Left kidney (tissue), 8 donors: ENCODE results near the gene GAS2. TPM values are rescaled to one million over a fixed set of nuclear protein-coding genes. Genes with fewer than 3 reads are reported as not detected.
A peak's percentile ranks its signal among the peaks of the same experiment; 100 is the strongest.
"Not testable (repeated sequence)": the region's sequence is repeated elsewhere in the genome, so short reads cannot be mapped to it uniquely, and the experiment has no call there.

Source experiments
- DNase-seq: peaks from one replicate; pipeline ENCODE4 v3.0.0-alpha.2; 2013
- long read RNA-seq, 8 donors: transcript quantifications; one replicate each; lab custom pipeline, GENCODE V29; 2026
- polyA plus RNA-seq: library from polyadenylated mRNA; unstranded; fragments of 120-200 nt; gene quantifications from one replicate; pipeline ENCODE4 v1.2.1, GENCODE V29; 2013; ENCODE audit not compliant: insufficient read length

Gene GAS2
- polyA plus RNA-seq = 13.8 TPM
- long read RNA-seq, donor 1, transcript GAS2-211 (1 exons, 895 nt) = major isoform, 15 of 16 reads
- long read RNA-seq, donor 1, partial matches to known transcripts = 0 of 16 reads
- long read RNA-seq, donor 1, other reads (novel, unspliced or antisense) = 0 of 16 reads
- long read RNA-seq, donor 2, transcript GAS2-211 (1 exons, 895 nt) = major isoform, 15 of 18 reads
- long read RNA-seq, donor 2, partial matches to known transcripts = 0 of 18 reads
- long read RNA-seq, donor 2, other reads (novel, unspliced or antisense) = 0 of 18 reads
- long read RNA-seq, donor 3, transcript GAS2-211 (1 exons, 895 nt) = major isoform, 5 of 6 reads
- long read RNA-seq, donor 3, partial matches to known transcripts = 0 of 6 reads
- long read RNA-seq, donor 3, other reads (novel, unspliced or antisense) = 0 of 6 reads
- long read RNA-seq, donor 4, partial matches to known transcripts = 0 of 1 reads
- long read RNA-seq, donor 4, other reads (novel, unspliced or antisense) = 0 of 1 reads
- long read RNA-seq, donor 5, partial matches to known transcripts = 131 of 137 reads
- long read RNA-seq, donor 5, other reads (novel, unspliced or antisense) = 0 of 137 reads
- long read RNA-seq, donor 6, partial matches to known transcripts = 0 of 6 reads
- long read RNA-seq, donor 6, other reads (novel, unspliced or antisense) = 0 of 6 reads
- long read RNA-seq, donor 7, transcript GAS2-211 (1 exons, 895 nt) = major isoform, 16 of 156 reads
- long read RNA-seq, donor 7, partial matches to known transcripts = 49 of 156 reads
- long read RNA-seq, donor 7, other reads (novel, unspliced or antisense) = 90 of 156 reads
- long read RNA-seq, donor 8, partial matches to known transcripts = 0 of 3 reads
- long read RNA-seq, donor 8, other reads (novel, unspliced or antisense) = 0 of 3 reads

DNA sequence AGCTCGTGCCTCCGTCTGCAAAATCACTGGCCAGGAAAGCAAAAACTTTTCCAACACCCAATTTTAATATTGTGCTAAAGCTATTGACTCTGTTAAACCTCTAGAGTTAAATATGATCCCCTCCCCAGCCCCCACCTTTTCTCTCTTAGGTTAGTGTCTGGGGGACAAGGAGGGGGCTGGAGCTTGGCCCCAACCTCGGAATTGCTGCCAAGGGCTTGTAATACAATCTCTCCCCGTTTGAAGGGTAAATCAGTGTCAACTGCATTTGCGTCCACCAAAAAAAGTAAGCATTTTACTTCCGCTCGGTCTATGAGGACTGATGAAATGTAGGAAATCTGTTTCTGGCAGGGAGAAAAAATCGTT, at the start of gene GAS2:
GAS2 (plus strand) TSS at position 287 of the 363 bp plus-strand sequence. CDS start 8,259 bp downstream, outside the sequence.
- peak; percentile 41 for DNase-seq

DNA sequence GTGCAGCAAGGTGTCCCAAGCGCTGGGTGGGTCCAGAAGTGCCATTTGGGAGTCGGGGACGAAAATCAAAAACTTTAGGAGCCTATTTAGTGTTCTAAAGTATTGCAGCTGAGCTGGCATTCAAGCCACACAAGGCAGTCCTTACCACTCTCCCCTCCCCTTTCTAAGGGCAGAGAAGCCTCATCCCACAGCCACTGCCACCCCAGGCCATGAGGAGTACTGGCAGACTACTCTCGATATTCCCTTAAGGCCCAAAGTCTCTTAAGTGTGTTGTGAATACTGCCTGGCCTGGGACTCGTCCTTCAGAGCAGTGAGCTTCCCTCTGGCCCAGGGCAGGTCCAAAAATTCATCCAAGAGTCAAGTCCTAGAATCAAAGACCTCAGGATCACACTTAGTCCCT, 48.5 kb upstream of the GAS2 start:
- no peak for DNase-seq

DNA sequence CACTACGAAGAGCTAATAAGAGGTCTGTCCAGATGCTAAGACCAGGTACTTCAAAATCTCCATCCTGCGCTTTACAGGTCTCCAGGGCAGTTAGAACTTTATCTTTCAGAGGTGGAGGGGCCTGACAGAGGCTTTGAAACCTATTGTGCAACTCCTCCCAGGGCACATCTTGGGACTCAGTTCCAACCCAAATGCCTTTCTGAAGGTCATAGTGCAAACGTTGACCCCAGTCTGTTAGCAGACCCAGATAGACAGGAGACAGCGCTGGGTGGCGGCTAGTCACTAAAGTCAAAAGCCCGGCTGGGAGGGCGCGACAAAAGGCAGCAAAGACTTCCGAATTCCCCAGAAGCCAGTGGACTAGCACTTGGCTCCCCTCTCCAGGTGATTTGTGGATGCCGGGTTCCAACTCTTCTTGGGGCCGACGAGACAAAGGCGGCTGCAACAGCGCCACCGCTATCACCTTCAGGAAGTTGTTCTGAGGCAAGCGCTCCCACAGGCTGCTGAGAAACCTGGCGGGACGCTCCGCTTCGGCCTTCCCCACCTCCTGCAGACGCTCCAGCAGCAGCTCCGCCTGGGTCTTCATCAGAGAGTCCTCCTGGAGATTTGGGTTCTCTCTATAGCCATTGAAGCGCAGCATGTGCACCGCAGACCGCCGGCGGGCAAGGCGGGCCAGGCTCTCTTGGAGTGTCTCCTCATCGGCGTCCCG, 41.5 kb upstream of the GAS2 start:
- DNase-seq = peak; percentile 77

DNA sequence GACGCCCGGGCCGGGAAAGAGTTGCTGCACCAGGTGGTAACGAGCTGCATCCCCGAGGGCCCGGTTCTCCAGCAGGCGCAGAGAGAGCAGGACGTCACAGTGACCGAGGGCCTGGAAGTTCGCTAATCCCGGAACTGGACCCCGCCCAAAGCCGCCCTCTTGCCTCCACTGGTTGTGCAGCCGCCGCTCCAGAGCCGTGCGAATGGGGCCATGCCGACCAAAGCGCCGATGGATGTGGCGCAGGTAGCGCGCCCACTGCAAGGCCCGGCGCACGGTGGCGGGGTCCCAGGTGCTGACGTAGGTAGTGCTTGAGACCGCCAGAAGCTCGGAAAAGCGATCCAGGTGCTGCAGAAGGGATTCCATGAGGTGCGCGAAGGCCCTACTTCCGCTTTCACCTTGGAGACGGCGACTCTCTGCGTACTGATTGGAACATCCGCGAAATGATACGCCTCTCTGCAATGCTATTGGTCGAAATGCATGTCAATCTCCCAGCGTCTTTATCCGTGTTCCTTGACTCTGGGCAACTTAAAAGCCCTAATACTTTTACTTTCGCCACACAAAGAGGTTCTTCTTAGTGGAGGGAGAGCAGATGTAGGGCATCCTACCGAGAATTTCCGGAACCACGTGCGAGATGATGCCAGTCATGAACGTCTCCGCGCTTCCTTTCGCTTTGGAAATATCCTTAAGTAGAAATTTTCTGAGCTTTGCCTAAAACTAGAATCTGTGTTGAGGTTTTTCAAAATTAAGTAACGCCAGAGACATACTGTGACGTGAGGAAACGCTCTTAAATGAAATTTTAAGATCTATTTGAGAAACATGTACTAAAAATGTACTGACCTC, 40.7 kb upstream of the GAS2 start, which contains the start of gene FANCF:
FANCF (minus strand) TSS at position 376 of the 840 bp plus-strand sequence; CDS start at position 363, 13 bp downstream.
- peak; percentile 100 for DNase-seq

DNA sequence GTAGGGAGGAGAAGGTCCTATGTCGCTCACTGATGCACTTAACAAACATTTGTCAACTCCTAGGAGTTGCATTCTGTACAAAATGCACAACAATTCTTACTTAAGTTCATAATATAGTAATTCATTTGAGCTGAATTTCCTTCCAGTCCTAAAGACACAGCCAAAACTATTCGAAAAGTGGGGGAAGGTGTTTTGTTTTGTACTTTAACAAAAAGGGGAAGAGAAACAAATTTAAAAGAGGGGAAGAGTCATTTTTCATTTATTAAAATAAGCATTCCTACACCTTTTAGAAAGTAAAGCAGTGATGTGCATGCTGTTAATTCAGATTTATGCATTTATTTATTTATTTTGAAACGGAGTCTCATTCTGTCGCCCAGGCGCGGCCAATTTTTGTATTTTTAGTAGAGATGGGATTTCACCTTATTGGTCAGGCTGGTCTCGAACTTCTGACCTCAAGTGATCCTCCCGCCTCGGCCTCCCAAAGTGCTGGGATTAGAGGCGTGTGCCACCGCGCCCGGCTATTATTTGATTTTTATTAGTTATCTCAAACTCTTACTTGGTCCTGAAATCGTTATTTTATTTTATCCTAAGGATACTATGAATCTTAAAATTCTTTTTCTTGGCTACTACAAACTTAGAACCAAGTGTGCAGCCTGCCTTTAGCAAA, 39.7 kb upstream of the GAS2 start:
- no peak for DNase-seq

DNA sequence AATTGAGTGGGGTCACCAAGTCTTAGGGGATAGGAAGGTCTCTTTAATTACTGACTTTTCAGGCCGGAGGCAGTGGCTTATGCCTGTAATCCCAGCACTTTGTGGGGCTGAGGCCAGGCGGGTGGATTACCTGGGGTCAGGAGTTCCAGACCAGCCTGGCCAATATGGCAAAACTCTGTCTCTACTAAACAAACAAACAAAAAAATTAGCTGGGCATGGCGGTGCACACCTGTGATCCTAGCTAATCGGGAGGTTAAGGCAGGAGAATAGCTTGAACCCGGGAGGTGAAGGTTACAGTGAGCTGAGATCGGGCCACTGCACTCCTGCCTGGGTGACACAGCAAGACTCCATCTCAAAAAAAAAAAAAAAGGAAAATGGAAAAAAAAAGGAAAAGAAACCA, 39.0 kb upstream of the GAS2 start:
- DNase-seq = no peak

DNA sequence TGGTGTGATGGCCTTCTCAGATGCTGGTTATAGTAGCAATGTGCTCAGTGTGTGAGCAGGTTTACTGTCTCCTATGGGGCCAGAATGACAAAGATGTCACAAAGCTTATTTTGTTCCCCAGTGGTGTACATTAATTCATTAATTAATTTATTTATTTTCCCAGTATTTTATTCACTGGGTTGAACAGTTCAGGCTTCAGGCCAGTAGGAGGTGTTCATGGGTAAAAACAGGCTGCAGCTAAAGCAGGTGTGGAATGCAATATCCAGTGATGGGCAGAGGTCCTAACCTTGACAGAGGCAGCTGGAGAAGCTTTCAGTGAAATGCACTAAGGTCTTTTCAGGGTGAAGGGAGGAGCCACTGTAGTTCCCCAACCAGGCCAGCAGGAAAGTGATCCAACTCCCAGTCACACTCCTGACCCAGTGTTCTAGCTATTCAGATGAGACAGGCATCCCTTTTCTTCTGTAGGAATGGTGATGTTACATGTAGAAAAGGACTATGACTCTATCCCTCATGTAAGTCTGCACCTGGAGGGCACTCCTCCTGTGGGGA, 33.0 kb upstream of the GAS2 start:
- DNase-seq = no peak

DNA sequence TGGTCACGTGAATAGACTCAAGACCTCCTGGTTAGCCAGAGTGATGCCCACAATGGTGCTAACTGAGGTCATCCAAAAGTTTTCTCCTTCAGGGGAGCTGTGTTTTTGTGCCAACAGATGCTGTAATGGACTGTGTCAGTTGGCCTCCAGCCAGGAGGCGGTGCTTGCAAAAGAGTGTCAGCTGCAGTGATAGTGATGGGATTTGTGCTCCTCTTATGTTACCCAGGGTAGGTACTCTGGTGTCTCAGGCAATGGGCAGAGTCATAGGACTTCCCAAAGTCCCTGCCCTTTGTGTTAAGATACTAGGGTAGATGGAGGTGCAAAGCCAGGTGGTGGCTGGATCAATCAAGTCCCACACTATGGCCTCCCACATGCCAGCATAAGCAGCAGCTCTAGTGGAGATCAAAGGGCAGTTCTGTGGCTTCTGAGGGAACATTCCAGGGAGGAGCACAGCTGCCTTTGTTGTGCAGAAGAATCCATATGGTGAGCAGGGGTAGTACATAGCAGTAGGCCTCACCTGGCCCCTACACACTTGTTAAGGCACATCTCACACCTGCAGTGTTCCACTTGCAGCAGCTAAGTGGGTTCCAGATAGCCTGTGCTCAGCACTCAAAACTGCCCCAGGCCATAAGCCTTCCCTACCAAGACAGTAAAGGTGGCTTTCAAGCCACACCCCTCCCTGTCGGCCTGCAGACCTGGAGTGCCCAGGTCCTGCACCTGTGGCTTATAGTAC, 31.3 kb upstream of the GAS2 start:
- DNase-seq = no peak

DNA sequence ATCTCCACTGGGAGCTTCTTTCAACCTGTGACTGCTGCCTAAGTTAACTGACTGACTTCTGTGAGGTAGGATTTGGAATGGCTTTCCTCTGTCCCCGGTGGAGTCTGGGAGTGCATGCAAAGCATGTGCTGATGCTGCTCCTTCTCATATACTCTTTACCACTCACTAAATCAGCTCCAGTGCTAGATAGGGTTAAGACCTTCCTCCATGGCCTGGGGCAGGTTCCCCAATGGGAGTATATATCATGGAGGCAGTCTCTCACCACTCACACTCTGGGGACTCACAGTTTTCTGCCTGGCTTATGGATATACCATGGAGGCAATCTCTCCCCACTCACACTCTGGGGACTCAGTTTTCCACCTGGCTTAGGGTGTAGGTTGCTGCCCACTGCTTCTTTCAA, 30.7 kb upstream of the GAS2 start:
- no peak for DNase-seq

DNA sequence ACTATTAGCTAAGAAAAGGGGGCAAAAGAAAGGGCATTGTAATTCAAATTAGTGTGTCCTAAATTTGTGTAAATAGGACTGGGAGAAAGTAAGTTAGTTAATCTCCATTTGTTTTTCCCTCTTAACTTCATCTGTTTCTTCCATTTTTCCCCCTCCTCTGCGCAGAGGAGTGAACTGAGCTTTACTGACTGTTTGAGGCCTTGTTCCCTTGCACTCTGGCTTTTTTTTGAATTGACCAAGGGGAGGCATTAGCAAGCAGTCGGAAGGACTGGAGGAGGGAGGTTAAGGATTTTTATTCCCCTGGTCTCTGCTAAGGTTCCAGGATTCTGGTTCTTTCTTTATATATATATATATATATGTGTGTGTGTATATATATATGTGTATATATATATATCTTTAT, 25.5 kb upstream of the GAS2 start:
- no peak for DNase-seq

DNA sequence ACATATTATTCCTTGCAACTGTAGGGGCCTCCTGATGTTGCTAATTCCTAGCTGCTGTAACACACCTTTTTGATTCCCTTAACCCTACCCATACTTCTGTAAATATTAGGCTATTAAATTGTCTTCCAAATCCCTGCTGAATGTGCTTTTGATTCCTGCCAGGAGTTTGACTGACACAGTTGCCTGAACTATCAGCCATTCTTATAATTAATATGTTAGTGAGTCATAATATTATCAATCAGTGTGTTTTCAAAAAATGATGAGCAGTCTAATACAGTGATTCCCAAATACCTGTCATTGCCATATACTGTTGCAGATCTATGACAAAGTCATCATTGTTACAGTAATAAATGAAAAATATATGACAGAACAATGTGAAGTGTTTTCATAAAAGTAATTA, 24.9 kb upstream of the GAS2 start:
- DNase-seq = no peak

DNA sequence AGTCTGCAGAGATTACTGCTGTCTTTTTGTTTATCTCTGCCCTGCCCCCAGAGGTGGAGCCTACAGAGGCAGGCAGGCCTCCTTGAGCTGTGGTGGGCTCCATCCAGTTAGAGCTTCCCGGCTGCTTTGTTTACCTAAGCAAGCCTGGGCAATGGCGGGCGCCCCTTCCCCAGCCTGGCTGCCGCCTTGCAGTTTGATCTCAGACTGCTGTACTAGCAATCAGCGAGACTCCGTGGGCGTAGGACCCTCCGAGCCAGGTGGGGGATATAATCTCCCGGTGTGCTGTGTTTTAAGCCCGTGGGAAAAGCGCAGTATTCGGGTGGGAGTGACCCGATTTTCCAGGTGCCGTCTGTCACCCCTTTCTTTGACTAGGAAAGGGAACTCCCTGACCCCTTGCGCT, 14.1 kb upstream of the GAS2 start:
- DNase-seq = not testable (repeated sequence)

DNA sequence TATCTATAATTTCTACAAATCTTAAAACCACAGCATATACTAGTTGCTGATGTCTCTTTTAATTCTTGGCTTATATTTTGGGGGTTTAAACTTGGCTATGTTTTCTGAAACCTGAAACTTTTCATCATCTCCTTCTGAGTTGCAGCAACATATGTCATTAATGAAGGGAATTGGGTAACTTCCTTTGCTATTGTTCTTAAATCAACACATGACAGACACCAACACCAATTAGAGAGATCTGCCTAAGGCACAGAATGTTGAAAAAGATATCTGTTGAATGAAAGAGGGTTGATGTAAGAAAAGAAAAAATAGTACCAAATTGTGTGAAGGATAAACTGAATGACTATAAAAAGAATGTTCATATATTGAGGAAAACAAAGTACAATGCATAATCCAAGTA, 10.3 kb upstream of the GAS2 start:
- no peak for DNase-seq

DNA sequence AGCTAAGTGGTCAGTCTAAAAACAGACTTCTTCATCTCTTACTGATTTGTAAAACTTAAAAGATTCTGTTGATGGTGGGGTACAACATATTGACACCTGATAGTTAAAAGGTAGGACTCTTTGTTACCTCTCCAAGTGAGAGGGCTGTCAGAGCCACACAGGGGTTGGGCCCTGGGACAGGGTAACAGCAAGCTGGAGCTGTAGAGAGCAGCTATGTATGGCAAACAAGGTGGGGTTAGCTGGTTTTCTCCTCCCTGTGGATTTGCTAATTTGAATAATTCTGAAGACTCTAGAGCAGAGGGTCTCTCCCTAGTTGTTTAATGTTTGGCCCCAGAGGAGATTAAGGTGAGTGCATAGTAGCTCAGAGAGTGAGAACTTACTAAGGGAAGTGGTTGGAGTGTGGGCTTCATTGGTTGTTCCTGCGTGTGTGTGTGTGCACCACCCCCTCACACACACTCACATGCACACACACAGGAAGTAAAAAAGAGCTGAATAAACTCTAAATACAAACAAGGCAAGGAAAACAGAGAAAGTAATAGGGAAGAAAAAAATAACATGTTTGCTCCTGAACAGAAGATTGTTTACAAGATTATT, 9.2 kb upstream of the GAS2 start:
- no peak for DNase-seq

DNA sequence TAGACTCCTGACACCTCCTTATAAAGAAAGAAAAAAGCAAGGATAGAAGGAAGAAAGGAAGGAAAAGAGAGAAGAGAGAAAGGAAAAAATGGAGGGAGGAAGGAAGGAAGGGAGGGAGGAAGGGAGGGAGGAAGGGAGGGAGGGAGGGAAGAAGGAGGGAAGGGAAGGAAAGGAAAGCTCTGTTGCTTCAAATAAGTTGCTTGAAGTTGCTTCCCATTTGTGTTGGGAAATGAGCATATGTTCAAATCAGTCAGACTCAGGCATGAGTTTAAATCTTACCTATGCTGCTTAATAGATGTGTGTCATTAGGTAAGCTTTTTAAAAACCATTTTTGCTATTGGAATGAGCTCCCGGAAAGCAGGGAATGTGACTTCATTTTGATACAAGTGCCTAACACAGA, 6.6 kb upstream of the GAS2 start:
- DNase-seq = no peak

DNA sequence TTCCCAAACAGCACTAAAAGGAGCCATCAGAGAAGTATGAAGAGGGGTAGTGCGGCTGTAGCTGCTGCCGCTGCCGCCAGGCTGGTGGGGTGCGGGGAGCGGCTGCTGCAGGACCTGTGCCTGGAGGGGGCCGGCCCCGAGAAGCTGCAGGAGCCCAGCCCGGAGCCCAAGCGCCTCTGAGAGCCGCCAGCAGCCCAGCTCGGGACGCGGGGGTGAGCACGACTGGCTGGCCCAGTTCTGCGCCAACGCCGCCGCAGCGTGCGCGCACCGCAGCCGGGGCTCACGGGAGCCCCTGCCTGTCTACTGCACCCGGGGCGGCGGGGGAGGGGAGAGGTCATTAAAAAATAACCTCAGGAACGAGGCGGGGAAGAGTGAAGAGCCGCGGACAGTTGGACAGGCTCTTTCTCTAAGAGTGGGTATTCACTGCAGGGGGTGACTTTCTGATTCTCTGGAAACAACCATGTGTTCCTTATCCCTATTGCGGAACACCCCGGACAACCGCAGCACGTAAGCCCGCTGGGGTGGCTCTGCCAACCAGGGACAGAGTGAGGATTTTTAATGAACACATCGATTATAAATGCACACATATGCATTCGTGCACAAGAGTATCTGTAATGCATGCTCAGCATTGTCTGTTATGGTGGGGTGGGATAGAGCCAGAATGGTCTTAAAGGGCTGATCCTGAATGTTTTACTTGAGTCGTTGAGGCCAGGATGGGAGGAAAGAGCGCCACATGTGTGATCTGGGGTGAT, 453 bp downstream of the GAS2 start:
- peak; percentile 48 for DNase-seq

DNA sequence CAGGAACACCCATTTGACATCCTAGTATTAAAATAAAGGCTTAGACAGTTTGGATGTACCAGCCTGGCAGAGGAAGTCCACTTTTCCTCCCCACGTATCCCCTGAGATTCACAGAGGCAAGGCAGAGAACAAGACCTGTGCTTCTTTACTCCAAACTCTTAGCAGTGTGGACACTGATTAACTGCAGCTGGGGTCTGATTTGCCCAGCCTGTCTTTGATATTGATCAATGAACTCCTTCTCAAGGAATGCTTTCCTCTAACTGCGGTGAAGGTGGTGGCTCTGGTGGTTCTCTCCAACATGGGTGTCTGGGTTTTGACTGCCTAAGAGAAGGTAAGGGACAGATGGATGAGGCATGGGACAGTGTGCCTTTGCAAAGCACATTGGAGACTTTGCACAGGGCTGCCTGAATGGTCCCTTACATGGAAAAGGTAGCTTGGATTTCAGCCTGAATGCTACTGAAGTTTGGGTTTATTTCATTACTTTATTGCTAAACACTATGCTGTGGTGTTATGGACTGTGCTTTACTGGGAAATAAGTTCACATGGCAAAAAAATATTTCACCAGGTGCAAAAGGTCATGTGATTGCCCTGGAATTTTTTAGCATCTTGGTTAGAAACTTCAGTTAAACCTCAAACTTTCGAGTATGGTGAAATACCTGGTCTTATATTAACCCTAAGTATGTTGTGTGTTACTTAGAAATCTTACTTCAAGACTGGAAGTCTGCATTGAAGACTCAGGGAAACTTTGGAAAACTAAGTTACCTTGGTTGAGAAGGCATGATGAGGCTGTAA, 1.8 kb downstream of the GAS2 start:
- no peak for DNase-seq

DNA sequence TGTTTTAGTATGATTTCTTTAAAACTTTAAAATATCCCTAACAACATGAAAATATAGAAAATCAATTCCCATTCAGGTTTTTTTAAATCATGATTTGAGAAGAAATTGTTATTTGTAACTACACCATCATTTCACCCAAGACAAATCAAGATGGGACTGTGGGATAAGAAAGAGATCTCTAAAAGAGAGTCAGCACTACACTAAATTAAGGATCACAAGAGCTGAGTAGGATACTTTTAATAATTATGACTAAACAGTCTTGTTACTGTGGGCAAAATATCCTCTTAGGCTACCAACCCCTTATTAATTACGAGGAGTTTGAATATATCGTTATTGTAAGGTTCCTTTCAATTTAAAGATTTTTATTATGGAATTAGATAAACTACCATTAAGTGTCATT, 3.0 kb downstream of the GAS2 start:
- no peak for DNase-seq
